ENCODE results near the gene ZNF536.

Gene ZNF536

DNA sequence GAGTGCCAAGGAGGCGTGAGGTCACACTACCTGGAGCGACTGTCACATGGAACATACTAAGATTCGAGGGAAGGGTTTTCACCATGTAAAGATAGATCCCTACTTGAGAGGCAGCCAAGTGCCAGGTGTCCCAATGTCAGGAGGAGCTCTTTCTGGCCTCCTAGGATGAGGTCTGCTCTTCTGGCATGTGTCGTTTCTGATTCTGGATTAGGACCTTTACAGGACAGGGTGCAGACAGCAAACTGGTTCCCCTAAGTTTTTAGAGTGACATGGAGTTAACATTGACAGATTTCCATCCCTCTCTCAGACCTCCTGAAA is 75.3 kb downstream of the ZNF536 start:
- POLR2A ChIA-PET = no interaction called here
- TF ChIP-seq, protein P1, sequence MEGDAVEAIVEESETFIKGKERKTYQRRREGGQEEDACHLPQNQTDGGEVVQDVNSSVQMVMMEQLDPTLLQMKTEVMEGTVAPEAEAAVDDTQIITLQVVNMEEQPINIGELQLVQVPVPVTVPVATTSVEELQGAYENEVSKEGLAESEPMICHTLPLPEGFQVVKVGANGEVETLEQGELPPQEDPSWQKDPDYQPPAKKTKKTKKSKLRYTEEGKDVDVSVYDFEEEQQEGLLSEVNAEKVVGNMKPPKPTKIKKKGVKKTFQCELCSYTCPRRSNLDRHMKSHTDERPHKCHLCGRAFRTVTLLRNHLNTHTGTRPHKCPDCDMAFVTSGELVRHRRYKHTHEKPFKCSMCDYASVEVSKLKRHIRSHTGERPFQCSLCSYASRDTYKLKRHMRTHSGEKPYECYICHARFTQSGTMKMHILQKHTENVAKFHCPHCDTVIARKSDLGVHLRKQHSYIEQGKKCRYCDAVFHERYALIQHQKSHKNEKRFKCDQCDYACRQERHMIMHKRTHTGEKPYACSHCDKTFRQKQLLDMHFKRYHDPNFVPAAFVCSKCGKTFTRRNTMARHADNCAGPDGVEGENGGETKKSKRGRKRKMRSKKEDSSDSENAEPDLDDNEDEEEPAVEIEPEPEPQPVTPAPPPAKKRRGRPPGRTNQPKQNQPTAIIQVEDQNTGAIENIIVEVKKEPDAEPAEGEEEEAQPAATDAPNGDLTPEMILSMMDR (IDR thresholded peaks at IDR 0.05; ENCODE audit: control extremely low read depth, extremely low read depth, low read depth, missing control alignments) = no peak
- CTCF ChIA-PET = interaction anchor here (1.3 kb wide), 1 partner anchor 10 kb away, joined by 3 read pairs; no protein-coding TSS in a partner anchor
- no peak for DNase-seq (ENCODE audit: extremely low spot score)

DNA sequence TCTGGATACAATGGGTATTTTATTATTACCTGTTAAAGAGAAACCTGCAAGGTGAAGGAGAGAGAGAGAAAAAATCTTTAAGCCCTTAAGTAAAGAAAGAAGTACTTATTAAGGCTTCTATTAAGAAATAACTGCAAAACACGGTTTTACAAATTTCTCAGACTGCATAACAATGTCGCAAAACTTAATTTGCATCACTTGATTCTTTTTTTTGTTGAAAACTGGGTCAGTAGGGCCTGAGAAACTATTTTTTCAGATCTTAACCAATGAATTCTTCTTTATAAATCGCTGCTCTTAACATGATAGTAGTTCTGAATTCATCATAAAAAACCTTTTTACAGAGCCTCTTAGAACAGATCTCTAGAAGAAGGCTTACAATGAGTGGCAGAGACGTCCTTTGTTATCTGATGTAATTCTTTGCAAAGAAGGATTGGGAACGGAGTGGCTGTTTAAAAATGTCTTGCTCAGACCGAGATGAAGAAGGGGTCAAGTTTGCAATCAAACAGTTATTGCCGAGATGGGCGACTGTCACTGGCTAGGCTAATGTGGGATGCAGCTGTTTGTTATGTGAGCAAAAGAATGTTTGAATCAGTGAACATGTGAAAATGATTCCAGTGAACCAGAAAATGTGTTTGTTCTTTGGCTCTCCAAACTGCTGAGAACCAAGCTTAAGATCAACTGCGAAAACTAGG is 76.3 kb downstream of the ZNF536 start:
- CTCF ChIA-PET = interaction anchor here (1.3 kb wide), 1 partner anchor 11 kb away, joined by 3 read pairs; no protein-coding TSS in a partner anchor
- TF ChIP-seq, protein P1 (IDR thresholded peaks at IDR 0.05; ENCODE audit: control extremely low read depth, extremely low read depth, low read depth, missing control alignments) = no peak
- DNase-seq (ENCODE audit: extremely low spot score) = no peak
- POLR2A ChIA-PET = no interaction called here

DNA sequence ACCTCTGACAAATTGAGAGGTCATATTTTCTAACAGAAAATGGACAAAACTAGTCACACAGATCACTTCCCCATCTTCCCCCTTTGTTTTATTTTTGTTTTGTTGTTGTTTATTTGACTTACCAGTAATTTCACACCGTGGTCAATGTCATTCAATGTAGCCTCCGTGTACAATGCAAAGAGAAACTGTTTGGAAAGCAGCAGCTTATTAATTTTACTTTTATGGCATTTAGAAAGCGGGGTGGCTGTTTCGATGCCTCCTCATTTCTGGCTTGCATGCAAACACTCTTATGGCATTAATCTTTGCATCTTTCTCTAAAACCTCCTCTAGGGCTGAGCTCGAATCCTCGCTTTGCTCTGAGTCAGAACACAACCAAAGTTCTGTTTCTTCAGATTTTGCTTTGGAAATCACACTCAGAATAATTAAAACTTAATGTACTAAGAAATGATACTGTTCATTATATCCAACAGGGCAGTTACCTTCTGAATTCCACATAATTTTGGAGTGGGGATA is 77.0 kb downstream of the ZNF536 start:
- no peak for DNase-seq (ENCODE audit: extremely low spot score)
- ChIA-PET POLR2A (no interaction called here), CTCF (no interaction called here)
- TF ChIP-seq, protein P1 (IDR thresholded peaks at IDR 0.05; ENCODE audit: control extremely low read depth, extremely low read depth, low read depth, missing control alignments) = no peak

DNA sequence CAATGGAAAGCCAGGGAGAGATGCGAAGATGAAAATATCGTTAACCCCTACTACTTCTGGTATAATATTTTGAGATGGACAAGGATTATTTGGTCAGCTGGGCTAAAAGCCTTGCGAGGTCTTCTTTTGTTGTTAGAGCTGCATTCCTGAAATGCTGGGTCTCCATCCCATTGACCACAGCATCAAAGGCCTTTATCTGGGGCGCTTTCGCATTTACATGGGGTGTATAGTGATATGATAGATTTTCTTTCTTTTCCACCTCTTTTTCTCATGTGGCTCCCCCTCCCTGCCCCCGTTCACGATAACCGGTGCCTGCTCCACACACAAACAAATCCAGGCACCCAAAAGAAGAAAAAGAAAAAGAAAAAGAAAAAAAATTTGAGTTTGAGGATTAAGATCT is 77.5 kb downstream of the ZNF536 start:
- TF ChIP-seq, protein P1 (IDR thresholded peaks at IDR 0.05; ENCODE audit: control extremely low read depth, extremely low read depth, low read depth, missing control alignments) = no peak
- no peak for DNase-seq (ENCODE audit: extremely low spot score)
- CTCF ChIA-PET = no interaction called here
- POLR2A ChIA-PET = no interaction called here

DNA sequence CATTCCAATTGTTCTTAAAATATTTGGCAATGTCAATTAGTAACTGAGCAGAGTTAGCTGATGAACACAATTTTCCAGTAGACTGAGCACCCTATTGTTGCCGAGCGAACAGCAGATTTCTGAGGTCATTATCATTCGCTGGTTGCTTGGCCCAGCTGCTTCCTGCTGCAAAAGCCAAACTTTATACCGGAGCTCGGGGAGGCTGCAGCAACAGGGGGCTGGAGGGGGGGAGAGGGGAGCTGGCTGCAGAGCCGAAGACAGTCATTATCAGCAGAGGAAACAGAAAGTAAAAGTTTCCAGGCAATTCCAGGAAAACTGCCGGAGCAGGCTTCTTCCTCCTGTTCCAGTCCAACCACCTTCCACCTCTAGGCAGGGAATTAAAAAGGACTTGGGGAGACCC is 77.9 kb downstream of the ZNF536 start:
- POLR2A ChIA-PET = no interaction called here
- TF ChIP-seq, protein P1 (IDR thresholded peaks at IDR 0.05; ENCODE audit: control extremely low read depth, extremely low read depth, low read depth, missing control alignments) = no peak
- CTCF ChIA-PET = no interaction called here
- no peak for DNase-seq (ENCODE audit: extremely low spot score)

DNA sequence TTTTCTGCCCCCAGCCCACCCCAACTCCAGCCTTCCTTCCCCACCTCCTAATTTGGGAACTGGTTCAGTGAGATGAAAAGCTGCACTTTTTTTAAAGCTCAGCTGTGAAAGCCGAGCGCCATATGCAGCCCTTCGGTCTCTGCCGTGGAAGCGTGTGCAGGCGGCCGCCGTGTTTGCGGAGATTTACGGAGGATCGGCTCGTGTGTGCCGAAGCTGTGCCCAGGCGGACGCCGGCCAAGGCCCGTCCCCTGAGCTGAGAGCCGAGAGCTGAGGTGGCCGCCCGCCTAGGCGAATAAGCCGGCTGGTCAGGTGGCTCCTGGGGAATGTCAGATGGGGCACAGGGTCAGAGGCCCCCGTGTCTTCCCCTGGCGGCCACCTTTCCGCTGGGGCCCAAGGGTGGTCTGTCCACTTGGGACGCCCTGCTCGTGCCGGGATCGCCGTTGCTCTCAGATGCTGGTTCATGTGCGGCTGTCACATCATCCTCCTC is 78.7 kb downstream of the ZNF536 start:
- CTCF ChIA-PET = no interaction called here
- TF ChIP-seq, protein P1 (IDR thresholded peaks at IDR 0.05; ENCODE audit: control extremely low read depth, extremely low read depth, low read depth, missing control alignments) = no peak
- POLR2A ChIA-PET = no interaction called here
- DNase-seq (ENCODE audit: extremely low spot score) = no peak
